ENCODE measurements around the gene TMEM176B.

DNA sequence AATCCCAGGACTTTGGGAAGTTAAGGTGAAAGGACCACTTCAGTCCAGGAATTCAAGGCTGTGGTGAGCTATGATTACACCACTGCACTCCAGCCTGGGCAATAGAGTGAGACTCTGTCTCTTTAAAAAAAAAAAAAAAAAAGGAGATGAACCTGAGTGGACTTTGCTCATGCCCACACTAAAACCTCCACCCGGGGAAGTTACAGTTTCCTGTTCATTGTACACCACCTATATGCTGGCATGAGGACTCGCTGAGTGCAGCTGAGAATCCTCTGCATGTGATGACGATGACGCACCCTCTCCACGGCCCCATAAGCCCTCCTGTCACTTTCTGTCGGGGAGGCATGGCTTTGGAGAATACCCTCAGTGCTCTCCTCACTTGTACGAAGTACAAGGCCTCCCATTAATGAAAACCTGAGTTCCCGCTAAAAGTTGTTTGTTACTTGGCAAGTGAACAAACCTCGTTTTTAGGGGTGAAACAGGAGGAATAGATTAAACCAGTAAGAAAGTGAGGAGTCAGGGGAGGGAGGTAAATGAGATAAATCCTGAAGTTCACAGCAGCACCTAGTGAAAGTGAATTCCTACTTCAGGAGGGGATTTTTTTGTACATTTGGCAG lies 15.9 kb downstream of the TMEM176B start:
- TF ChIP-seq POLR2A (IDR thresholded peaks at IDR 0.05) = no peak
- TF ChIP-seq, protein P1, sequence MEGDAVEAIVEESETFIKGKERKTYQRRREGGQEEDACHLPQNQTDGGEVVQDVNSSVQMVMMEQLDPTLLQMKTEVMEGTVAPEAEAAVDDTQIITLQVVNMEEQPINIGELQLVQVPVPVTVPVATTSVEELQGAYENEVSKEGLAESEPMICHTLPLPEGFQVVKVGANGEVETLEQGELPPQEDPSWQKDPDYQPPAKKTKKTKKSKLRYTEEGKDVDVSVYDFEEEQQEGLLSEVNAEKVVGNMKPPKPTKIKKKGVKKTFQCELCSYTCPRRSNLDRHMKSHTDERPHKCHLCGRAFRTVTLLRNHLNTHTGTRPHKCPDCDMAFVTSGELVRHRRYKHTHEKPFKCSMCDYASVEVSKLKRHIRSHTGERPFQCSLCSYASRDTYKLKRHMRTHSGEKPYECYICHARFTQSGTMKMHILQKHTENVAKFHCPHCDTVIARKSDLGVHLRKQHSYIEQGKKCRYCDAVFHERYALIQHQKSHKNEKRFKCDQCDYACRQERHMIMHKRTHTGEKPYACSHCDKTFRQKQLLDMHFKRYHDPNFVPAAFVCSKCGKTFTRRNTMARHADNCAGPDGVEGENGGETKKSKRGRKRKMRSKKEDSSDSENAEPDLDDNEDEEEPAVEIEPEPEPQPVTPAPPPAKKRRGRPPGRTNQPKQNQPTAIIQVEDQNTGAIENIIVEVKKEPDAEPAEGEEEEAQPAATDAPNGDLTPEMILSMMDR (IDR thresholded peaks at IDR 0.05) = no peak
